Heart right ventricle (tissue), 16 donors: ENCODE measurements around the gene PALM2AKAP2. TPM values are rescaled to one million over a fixed set of nuclear protein-coding genes. Genes with fewer than 3 reads are reported as not detected.

Experiments
- ATAC-seq, 8 donors: fragments of 200-7000 bp; cut with Tn5 transposase; one replicate each; pipeline ENCODE4 v1.9.1; 2020; ENCODE audit warnings: mild to moderate bottlenecking in 8 of 8, moderate library complexity in 8 of 8, moderate number of reproducible peaks in 1 of 8
- DNase-seq, 2 donors: peaks; one replicate each; pipeline ENCODE4 v3.0.0-alpha.2; 2020
- H3K27ac ChIP-seq, 10 donors: fragments of 200-600 bp; sonication (generic) in 2 of 10; one replicate each; pipeline versions ENCODE4 v1.5.0 to v1.8.0; 2020 to 2022; ENCODE audit warnings: mild to moderate bottlenecking in 3 of 10
- H3K27me3 ChIP-seq, 7 donors: fragments of 200-600 bp; one replicate each; pipeline ENCODE4 v1.8.0; 2021 to 2022; ENCODE audit warnings: mild to moderate bottlenecking in 2 of 7
- H3K36me3 ChIP-seq, 9 donors: fragments of 200-600 bp; sonication (generic) in 1 of 9; one replicate each; pipeline versions ENCODE4 v1.5.0 to v1.8.0; 2020 to 2022; ENCODE audit warnings: mild to moderate bottlenecking in 2 of 9
- H3K4me1 ChIP-seq, 9 donors: fragments of 200-600 bp; sonication (generic) in 1 of 9; one replicate each; pipeline versions ENCODE4 v1.5.0 to v1.8.0; 2020 to 2022; ENCODE audit warnings: mild to moderate bottlenecking in 4 of 9
- H3K4me3 ChIP-seq, 10 donors: fragments of 200-600 bp; sonication (generic) in 2 of 10; one replicate each; pipeline versions ENCODE4 v1.5.0 to v1.8.0; 2020 to 2022; ENCODE audit warnings: mild to moderate bottlenecking in 7 of 10, moderate library complexity in 2 of 10
- H3K9me3 ChIP-seq, 11 donors: fragments of 200-600 bp in 10 of 11; sonication (generic) in 2 of 11; one replicate each; pipeline versions ENCODE4 v1.5.0 to v1.8.0; 2013 to 2022; ENCODE audit warnings: mild to moderate bottlenecking in 2 of 11, control low read depth in 1 of 11, moderate library complexity in 1 of 11
- WGBS, 2 donors: extraction: QIAGEN DNeasy Blood & Tissue Kit; methylation state at CpG; one replicate each; pipeline ENCODE4 v1.1.7; 2013; ENCODE audit warnings: inconsistent platforms in 1 of 2; 5-methylcytosine and 5-hydroxymethylcytosine counted together
- intact Hi-C, 10 donors: fragments of 100-400 bp; cut with DNase I; formaldehyde crosslinking; loops; one replicate each; pipeline versions ENCODE4 v1.11.1 to v1.14.2; 2022
- polyA plus RNA-seq, 2 donors: library from polyadenylated mRNA; stranded (reverse); fragments of 200-250 nt; gene quantifications; one replicate each; pipeline ENCODE4 v1.2.3, GENCODE V29; 2013
- total RNA-seq, 10 donors: library from RNA; stranded (reverse); fragmentation: NEBNext Ultra II Directional in 3 of 10; extraction: Animal tissue kit (Norgen Biotek cat#: 25700) in 3 of 10; gene quantifications; one replicate each; pipeline versions ENCODE4 v1.2.1 to v1.2.4, GENCODE V29; 2021 to 2023
- TF ChIP-seq, protein P1 (sequence below), 9 donors: fragments of 200-600 bp; sonication (generic) in 2 of 9; IDR thresholded peaks; one replicate each; pipeline versions ENCODE4 v1.5.0 to v1.8.0; 2021 to 2022; ENCODE audit warnings: antibody characterized with exemption in 9 of 9, mild to moderate bottlenecking in 5 of 9, moderate library complexity in 1 of 9
- donor health status: Arrhythmogenic right ventricular cardiomyopathy.
- donor health status: ischemic (EF 13 %, LVEDD 7.1; RV severe dilation, severe dysfunction).
- donor health status: healthy with polysubstance abuse.
- donor health status: DM: no; HTN: yes; CAD: no.
- donor health status: DM: no; HTN: no; CAD: no.
- donor health status: ischemic (EF 25% LVEDD 6.9; RV normal size, moderate dysfunction).
- donor health status: ischemic (EF 25% LVEDD 5.7; RV mildly dilated, moderate dysfunction).
- donor health status: healthy.
- donor health status: DM: yes; HTN: yes; CAD: no.
- donor health status: Ischemic cardiomyopathy.
- donor health status: ischemic (EF 35%, LVEDD 5.7; RV mildly dilated, moderate dysfunction).
- donor health status: nonischemic (EF 11% LVEDD 7.7; RV severe dilation, severe dysfunction).
- donor health status: DM: yes; HTN: yes; CAD: no.
- donor health status: PGD.
- donor health status: ischemic (EF 29% LVEDD 5.4; RV normal size, mild dysfunction).
- donor health status: nonischemic (EF 23%, LVEDD 6.1; RV moderate dilation, normal function).

Gene PALM2AKAP2
- total and polyA plus RNA-seq, 12 donors = 3.1 to 111 (median 93.6) TPM

GRCh38 chr9:109797509-109797908 is 17.5 kb downstream of the PALM2AKAP2 start:
- Histone ChIP-seq H3K36me3 (no peaks in the 10 kb centered on the region), H3K9me3 (no peaks in the 10 kb centered on the region), H3K27me3 (no peaks in the 10 kb centered on the region), H3K27ac (peak overlapping the region in 3 of 10 donors; percentile 15 to 39 (median 38)), H3K4me1 (peaks cover 6 to 91% (median 55%) of the 10 kb centered on the region in 9 donors), H3K4me3 (no peak overlapping the region)
- TF ChIP-seq, protein P1, sequence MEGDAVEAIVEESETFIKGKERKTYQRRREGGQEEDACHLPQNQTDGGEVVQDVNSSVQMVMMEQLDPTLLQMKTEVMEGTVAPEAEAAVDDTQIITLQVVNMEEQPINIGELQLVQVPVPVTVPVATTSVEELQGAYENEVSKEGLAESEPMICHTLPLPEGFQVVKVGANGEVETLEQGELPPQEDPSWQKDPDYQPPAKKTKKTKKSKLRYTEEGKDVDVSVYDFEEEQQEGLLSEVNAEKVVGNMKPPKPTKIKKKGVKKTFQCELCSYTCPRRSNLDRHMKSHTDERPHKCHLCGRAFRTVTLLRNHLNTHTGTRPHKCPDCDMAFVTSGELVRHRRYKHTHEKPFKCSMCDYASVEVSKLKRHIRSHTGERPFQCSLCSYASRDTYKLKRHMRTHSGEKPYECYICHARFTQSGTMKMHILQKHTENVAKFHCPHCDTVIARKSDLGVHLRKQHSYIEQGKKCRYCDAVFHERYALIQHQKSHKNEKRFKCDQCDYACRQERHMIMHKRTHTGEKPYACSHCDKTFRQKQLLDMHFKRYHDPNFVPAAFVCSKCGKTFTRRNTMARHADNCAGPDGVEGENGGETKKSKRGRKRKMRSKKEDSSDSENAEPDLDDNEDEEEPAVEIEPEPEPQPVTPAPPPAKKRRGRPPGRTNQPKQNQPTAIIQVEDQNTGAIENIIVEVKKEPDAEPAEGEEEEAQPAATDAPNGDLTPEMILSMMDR (IDR thresholded peaks at IDR 0.05) = no peak
- no peak for DNase-seq
- intact Hi-C loops = no loop called here
- 90 to 92% methylated on average over 5 of the region's 5 CpGs for whole genome bisulfite sequencing, 2 donors
- no peak for ATAC-seq

DNA sequence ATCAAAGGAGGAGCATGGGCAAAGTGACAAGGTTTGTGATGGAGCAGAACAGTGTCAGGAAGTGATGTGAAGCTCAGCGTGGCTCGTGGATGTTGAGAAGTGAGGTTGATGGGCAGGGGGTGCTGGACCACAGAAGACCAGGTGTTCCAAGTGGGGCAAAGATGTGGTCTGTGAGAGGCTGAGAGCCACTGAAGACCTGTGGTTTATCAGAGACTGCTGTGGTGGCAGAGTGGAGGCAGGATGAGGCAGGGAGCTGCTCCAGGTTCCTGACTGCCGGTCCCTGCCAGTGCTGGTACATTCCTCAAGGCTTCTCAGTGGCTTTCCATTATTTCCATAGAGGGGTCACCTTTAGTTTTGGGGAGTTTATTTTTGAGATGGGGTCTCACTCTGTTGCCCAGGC is 19.1 kb downstream of the PALM2AKAP2 start:
- H3K27ac ChIP-seq = peak overlapping the region in 7 of 10 donors; percentile 46 to 72 (median 64)

GRCh38 chr9:109799792-109800191 is 19.8 kb downstream of the PALM2AKAP2 start:
- intact Hi-C loops = no loop called here
- Histone ChIP-seq H3K27ac (peak overlapping the region in 8 of 10 donors; percentile 4 to 72 (median 64)), H3K4me3 (no peak overlapping the region), H3K27me3 (no peaks in the 10 kb centered on the region), H3K9me3 (no peaks in the 10 kb centered on the region), H3K36me3 (no peaks in the 10 kb centered on the region), H3K4me1 (peaks cover 6 to 83% (median 49%) of the 10 kb centered on the region in 9 donors)
- TF ChIP-seq, protein P1 (IDR thresholded peaks at IDR 0.05) = no peak
- DNase-seq = no peak
- peak in 6 of 8 donors; percentile 15 to 71 (median 62) for ATAC-seq
- WGBS, 2 donors = 4 to 14% methylated on average over 2 of the region's 2 CpGs

More for the DNA sequence above, 19.1 kb downstream of the PALM2AKAP2 start:
- intact Hi-C loops = no loop called here
- H3K4me3 ChIP-seq = no peak overlapping the region
- H3K4me1 ChIP-seq = peaks cover 6 to 84% (median 48%) of the 10 kb centered on the region in 9 donors
- peak in 1 of 8 donors; percentile 19 for ATAC-seq
- DNase-seq = no peak
- TF ChIP-seq, protein P1 (IDR thresholded peaks at IDR 0.05) = no peak
- H3K9me3 ChIP-seq = no peaks in the 10 kb centered on the region
- no peaks in the 10 kb centered on the region for H3K27me3 ChIP-seq
- no peaks in the 10 kb centered on the region for H3K36me3 ChIP-seq
- WGBS, 2 donors = 75 to 83% methylated on average over 3 of the region's 3 CpGs

- WGBS, 2 donors = 49 to 89% methylated on average over 1 of the region's 1 CpG
Measured at GRCh38 chr9:109801484-109801883, 21.5 kb downstream of the PALM2AKAP2 start.

More at GRCh38 chr9:109801484-109801883, 21.5 kb downstream of the PALM2AKAP2 start:
- intact Hi-C loops = no loop called here
- H3K4me1 ChIP-seq = peaks cover 11 to 84% (median 61%) of the 10 kb centered on the region in 9 donors
- no peaks in the 10 kb centered on the region for H3K27me3 ChIP-seq
- H3K4me3 ChIP-seq = no peak overlapping the region
- no peaks in the 10 kb centered on the region for H3K9me3 ChIP-seq
- no peaks in the 10 kb centered on the region for H3K36me3 ChIP-seq
- peak overlapping the region in 5 of 10 donors; percentile 4 to 72 (median 64) for H3K27ac ChIP-seq
- peak in 1 of 2 donors; percentile 50 for DNase-seq
- TF ChIP-seq, protein P1 (IDR thresholded peaks at IDR 0.05) = no peak
- ATAC-seq = peak in 7 of 8 donors; percentile 18 to 82 (median 55)
